Osteocyte (in vitro differentiated cells): ENCODE measurements around the gene GFOD2. TPM values are rescaled to one million over a fixed set of nuclear protein-coding genes. Genes with fewer than 3 reads are reported as not detected.

Experiments
- DNase-seq: peaks from one replicate; pipeline ENCODE4 v3.0.0; 2021; ENCODE audit warnings: mixed read lengths; ENCODE audit not compliant: unreplicated experiment; ENCODE audit errors: extremely low spot score
- H3K27ac Mint-ChIP-seq: one replicate; pipeline ENCODE4 v1.8.0; 2021; ENCODE audit warnings: mild to moderate bottlenecking, mixed read lengths; ENCODE audit not compliant: unreplicated experiment
- H3K27me3 Mint-ChIP-seq: one replicate; pipeline ENCODE4 v1.8.0; 2021; ENCODE audit warnings: mixed read lengths; ENCODE audit not compliant: unreplicated experiment
- H3K36me3 Mint-ChIP-seq: one replicate; pipeline ENCODE4 v1.8.0; 2021; ENCODE audit warnings: mixed read lengths; ENCODE audit not compliant: unreplicated experiment
- H3K4me1 Mint-ChIP-seq: one replicate; pipeline ENCODE4 v1.8.0; 2021; ENCODE audit warnings: mixed read lengths; ENCODE audit not compliant: unreplicated experiment
- H3K4me3 Mint-ChIP-seq: one replicate; pipeline ENCODE4 v1.8.0; 2021; ENCODE audit warnings: mild to moderate bottlenecking, moderate library complexity, mixed read lengths; ENCODE audit not compliant: unreplicated experiment
- H3K9me3 Mint-ChIP-seq: one replicate; pipeline ENCODE4 v1.8.0; 2021; ENCODE audit warnings: mixed read lengths; ENCODE audit not compliant: unreplicated experiment
- total RNA-seq: library from RNA; stranded (reverse); gene quantifications from 2 replicates; pipeline ENCODE4 v1.2.1, GENCODE V29; 2021
- TF ChIP-seq, protein P1 (sequence below): fragments of 200-600 bp; sonication (generic); IDR thresholded peaks from 2 replicates; pipeline ENCODE4 v1.5.0; 2021; ENCODE audit warnings: antibody characterized with exemption, mild to moderate bottlenecking, moderate library complexity

The GFOD2 gene
- total RNA-seq, 1 donor from 2014 or later: 22.2 TPM

DNA sequence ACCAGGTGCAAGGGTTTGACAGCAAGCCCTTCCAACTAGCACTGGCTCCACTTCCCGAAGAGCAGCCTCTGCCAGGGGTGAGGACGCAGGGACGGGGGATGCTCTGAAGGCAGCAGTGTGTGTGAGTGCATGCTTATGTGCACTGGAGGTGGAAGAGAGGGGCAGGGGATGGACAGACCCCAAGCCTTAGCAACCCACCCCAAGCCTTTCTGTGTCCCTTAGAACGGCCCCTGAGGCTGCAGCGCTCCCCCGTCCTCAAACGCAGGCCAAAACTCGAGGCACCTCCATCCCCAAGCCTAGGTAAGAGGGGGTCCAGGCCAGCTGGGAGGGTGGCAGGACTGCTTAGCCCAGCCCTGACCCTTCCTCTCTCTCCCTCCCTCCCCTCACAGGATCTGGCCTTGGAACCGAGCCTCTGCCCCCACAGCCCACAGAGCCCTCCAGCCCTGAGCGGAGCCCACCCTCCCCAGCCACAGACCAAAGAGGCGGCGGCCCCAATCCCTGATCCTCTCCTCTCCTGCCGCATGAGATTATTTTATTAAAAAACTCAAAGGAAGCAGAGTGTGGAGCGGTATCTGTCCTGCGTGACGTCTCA, 62.0 kb downstream of the GFOD2 start:
- H3K27me3 Mint-ChIP-seq: peaks cover 2% of the 10 kb centered on the region
- peaks cover 18% of the 10 kb centered on the region for H3K4me1 Mint-ChIP-seq
- H3K9me3 Mint-ChIP-seq: no peaks in the 10 kb centered on the region
- no peak overlapping the region for H3K4me3 Mint-ChIP-seq
- H3K36me3 Mint-ChIP-seq: no peaks in the 10 kb centered on the region
- TF ChIP-seq, protein P1, sequence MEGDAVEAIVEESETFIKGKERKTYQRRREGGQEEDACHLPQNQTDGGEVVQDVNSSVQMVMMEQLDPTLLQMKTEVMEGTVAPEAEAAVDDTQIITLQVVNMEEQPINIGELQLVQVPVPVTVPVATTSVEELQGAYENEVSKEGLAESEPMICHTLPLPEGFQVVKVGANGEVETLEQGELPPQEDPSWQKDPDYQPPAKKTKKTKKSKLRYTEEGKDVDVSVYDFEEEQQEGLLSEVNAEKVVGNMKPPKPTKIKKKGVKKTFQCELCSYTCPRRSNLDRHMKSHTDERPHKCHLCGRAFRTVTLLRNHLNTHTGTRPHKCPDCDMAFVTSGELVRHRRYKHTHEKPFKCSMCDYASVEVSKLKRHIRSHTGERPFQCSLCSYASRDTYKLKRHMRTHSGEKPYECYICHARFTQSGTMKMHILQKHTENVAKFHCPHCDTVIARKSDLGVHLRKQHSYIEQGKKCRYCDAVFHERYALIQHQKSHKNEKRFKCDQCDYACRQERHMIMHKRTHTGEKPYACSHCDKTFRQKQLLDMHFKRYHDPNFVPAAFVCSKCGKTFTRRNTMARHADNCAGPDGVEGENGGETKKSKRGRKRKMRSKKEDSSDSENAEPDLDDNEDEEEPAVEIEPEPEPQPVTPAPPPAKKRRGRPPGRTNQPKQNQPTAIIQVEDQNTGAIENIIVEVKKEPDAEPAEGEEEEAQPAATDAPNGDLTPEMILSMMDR: no peak
- DNase-seq: no peak
- no peak overlapping the region for H3K27ac Mint-ChIP-seq

DNA sequence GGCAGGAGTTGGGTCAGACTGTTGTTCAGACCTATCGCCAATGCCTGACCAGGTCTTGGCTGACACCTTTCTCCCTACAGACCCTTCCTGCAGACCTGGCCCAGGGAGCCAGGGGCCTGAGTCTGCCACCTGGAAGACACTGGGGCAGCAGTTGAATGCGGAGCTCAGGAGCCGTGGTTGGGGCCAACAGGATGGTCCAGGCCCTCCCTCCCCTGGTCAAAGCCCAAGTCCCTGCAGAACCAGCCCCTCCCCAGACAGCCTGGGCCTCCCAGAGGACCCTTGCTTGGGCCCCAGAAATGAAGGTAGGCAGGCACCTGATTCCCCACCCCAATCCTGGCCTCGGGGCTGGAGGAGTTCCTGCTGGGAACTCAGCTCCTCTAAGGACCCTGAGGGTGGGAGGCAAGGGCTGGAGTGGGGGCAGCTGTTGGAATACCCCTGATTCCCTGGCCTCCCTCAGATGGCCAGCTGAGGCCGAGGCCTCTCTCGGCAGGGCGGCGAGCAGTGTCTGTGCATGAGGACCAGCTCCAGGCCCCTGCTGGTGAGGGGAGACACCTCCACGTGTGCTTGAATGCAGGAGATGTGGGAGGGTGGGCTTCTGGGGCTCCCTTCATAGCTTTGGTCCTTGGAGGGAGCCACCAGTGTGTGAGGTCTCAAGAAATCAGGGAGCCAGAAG, 62.6 kb downstream of the GFOD2 start:
- Mint-ChIP-seq H3K27me3 (peaks cover 7% of the 10 kb centered on the region), H3K27ac (no peak overlapping the region), H3K4me3 (no peak overlapping the region), H3K36me3 (no peaks in the 10 kb centered on the region), H3K9me3 (no peaks in the 10 kb centered on the region), H3K4me1 (peaks cover 20% of the 10 kb centered on the region)
- no peak for DNase-seq
- TF ChIP-seq, protein P1: no peak

DNA sequence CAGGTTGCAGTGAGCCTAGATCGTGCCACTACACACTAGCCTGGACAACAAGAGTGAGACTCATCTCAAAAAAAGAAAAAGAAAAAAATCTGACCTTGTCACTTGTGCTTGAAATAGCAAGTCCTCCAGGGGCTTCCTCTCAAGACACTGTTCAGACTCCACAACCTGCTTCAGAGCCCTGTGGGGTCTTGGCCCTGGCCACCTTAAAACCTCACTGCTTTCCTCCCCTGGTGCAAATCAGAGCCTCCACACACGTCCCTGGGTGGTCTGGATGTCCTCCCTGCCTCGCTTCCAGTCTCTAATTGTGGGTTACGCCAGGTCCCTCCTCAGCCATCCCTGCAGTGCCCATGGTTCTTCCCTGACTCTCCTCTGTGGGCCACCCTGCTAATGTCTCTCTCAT, 63.8 kb downstream of the GFOD2 start:
- no peak for DNase-seq
- Mint-ChIP-seq H3K4me3 (no peak overlapping the region), H3K27ac (no peak overlapping the region), H3K36me3 (no peaks in the 10 kb centered on the region), H3K4me1 (peaks cover 14% of the 10 kb centered on the region), H3K27me3 (peaks cover 12% of the 10 kb centered on the region), H3K9me3 (no peaks in the 10 kb centered on the region)
- TF ChIP-seq, protein P1: no peak

DNA sequence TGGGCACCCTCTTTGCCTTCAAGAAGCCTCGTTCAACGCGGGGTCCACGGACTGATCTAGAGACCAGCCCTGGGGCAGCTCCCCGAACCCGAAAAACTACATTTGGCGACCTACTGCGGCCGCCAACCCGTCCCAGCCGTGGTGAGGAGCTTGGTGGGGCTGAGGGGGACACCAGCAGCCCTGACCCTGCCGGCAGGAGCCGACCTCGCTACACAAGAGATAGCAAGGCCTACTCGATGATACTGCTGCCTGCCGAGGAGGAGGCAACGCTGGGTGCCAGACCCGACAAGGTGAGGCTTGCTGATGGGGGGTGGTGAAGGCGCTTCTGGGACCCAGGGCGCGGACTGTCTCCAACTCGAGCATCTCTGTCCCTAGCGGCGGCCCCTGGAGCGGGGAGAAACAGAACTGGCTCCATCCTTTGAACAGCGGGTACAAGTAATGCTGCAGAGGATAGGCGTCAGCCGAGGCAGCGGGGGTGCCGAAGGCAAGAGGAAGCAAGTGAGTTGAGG, 64.7 kb downstream of the GFOD2 start:
- TF ChIP-seq, protein P1: no peak
- Mint-ChIP-seq H3K9me3 (no peaks in the 10 kb centered on the region), H3K27me3 (peaks cover 18% of the 10 kb centered on the region), H3K4me3 (no peak overlapping the region), H3K4me1 (peaks cover 11% of the 10 kb centered on the region), H3K36me3 (no peaks in the 10 kb centered on the region), H3K27ac (no peak overlapping the region)
- peak; percentile 83 for DNase-seq

DNA sequence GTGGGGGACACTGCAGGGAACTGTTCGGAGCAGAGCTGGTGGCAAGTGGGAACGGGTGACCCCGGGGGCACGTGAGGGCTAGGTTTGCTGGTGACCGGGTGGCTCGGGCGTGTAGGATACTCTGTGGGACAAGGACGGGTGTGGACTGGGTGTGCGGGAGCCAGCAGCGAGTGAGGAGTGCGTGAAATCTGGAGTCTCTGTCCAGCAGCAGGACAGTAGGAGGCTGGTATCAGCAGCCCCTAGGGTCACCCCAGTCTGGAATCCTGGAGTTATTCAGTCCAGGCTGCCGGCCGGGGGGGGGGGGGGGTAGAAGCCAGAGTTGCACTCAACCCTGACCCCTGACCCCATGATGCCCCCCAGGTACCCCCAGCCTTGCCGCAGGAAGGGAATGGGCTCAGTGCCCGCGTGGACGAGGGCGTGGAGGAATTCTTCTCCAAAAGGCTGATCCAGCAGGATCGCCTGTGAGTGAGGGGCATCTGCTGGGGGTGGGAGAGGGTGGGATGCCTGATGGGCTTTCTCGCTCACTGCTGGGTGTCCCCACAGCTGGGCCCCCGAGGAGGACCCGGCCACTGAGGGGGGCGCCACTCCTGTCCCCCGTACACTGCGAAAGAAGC, 65.2 kb downstream of the GFOD2 start:
- DNase-seq: no peak
- no peaks in the 10 kb centered on the region for H3K9me3 Mint-ChIP-seq
- no peaks in the 10 kb centered on the region for H3K36me3 Mint-ChIP-seq
- H3K4me1 Mint-ChIP-seq: peaks cover 7% of the 10 kb centered on the region
- peak overlapping the region; percentile 75 for H3K4me3 Mint-ChIP-seq
- TF ChIP-seq, protein P1: no peak
- peaks cover 18% of the 10 kb centered on the region for H3K27me3 Mint-ChIP-seq
- no peak overlapping the region for H3K27ac Mint-ChIP-seq
